Transverse colon (tissue), 4 donors: ENCODE data around the gene TP53I11. TPM values are rescaled to one million over a fixed set of nuclear protein-coding genes. Genes with fewer than 3 reads are reported as not detected.

Source experiments
- DNase-seq: peaks from one replicate; pipeline ENCODE4 v3.0.0-alpha.2; 2019
- H3K27ac ChIP-seq, 4 donors: fragments of 200-600 bp; sonication (generic); 2 replicates each; pipeline ENCODE4 v1.5.1; 2016 to 2018; ENCODE audit warnings: inconsistent platforms in 4 of 4
- H3K27me3 ChIP-seq: fragments of 200-600 bp; sonication (generic); 2 replicates; pipeline ENCODE4 v1.5.1; 2017; ENCODE audit warnings: inconsistent platforms
- H3K36me3 ChIP-seq, 4 donors: fragments of 200-600 bp; sonication (generic); 2 replicates each; pipeline ENCODE4 v1.5.1; 2017 to 2019; ENCODE audit warnings: inconsistent platforms in 4 of 4
- H3K4me1 ChIP-seq, 4 donors: fragments of 200-600 bp; sonication (generic); 2 replicates each; pipeline ENCODE4 v1.5.1; 2017 to 2020; ENCODE audit warnings: inconsistent platforms in 4 of 4
- H3K4me3 ChIP-seq, 4 donors: fragments of 200-600 bp; sonication (generic); 1 replicate in 1 of 4; 2 replicates in 3 of 4; pipeline versions ENCODE4 v1.5.1 to v1.6.1; 2017 to 2019; ENCODE audit warnings: inconsistent platforms in 4 of 4
- H3K9me3 ChIP-seq, 2 donors: fragments of 200-600 bp; sonication (generic); 2 replicates each; pipeline ENCODE4 v1.5.1; 2017 to 2019; ENCODE audit warnings: inconsistent platforms in 2 of 2
- EP300 ChIP-seq: sonication (generic); formaldehyde crosslinking; IDR thresholded peaks from one replicate; pipeline ENCODE4 v1.6.1; 2017; ENCODE audit warnings: antibody characterized with exemption, low read depth
- POLR2A ChIP-seq: fragments of 450-650 bp; IDR thresholded peaks from one replicate; pipeline ENCODE4 v1.6.1; 2016; ENCODE audit warnings: antibody characterized with exemption, mild to moderate bottlenecking, moderate library complexity
- POLR2AphosphoS5 ChIP-seq, 3 donors: sonication (generic); formaldehyde crosslinking; IDR thresholded peaks; one replicate each; pipeline ENCODE4 v1.6.1; 2016; ENCODE audit warnings: antibody characterized with exemption in 3 of 3
- WGBS, 2 donors: methylation state at CpG; one replicate each; pipeline ENCODE4 v1.1.5; 2018; ENCODE audit warnings: low coverage in 1 of 2; 5-methylcytosine and 5-hydroxymethylcytosine counted together
- in situ Hi-C, 4 donors: fragments of 200-750 bp; cut with MboI; loops; one replicate each; pipeline versions ENCODE4 v1.15.0 to v1.15.1; 2017; ENCODE audit warnings: low sequenced_read_pairs in 3 of 4, low pct_ligation_motif_present in 1 of 4, low pct_unique_long_range_greater_than_20kb in 1 of 4
- intact Hi-C: fragments of 100-400 bp; cut with DNase I; formaldehyde crosslinking; loops from one replicate; pipeline ENCODE4 v1.15.1; 2023; ENCODE audit warnings: low total_unique reads
- total RNA-seq, 4 donors: library from RNA; depleted of rRNA; stranded (reverse); fragments of >200 nt; gene quantifications; one replicate each; pipeline ENCODE4 v1.1.0, GENCODE V29; 2016
- TF ChIP-seq, protein P1 (sequence below), 5 experiments: fragments of 200-600 bp in 3 of 5; fragments of 450-650 bp in 2 of 5; sonication (generic) in 3 of 5; IDR thresholded peaks; 1 replicate in 2 of 5; 2 replicates in 3 of 5; pipeline ENCODE4 v1.5.1; 2016 to 2017; ENCODE audit warnings: antibody characterized with exemption in 5 of 5, inconsistent platforms in 3 of 5, mild to moderate bottlenecking in 2 of 5, moderate library complexity in 1 of 5

Gene TP53I11
- total RNA-seq, 4 donors from 2014 or later = 41.5 to 90.0 (median 56.4) TPM

DNA sequence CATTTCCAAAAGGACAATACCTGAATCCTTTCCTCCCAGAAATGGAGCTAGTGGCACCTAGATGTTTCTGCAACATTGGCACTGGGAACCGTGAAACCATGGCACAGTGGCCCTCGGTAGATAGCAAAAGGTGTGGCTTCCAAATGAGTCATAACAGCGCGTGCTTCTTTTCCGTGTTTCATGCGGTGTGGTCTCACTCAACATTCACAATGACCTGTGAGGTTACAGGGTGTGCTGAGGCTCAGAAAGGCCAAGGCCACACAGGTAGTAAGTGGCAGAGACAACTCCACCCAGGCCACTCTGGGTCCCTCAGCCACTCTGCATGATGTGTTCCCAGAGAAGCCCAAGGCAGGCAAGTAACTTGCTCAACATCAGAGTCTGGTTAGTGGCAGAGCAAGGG is 67.4 kb downstream of the TP53I11 start:
- no peaks in the 10 kb centered on the region for H3K36me3 ChIP-seq
- intact Hi-C loops = no loop called here
- H3K9me3 ChIP-seq = no peaks in the 10 kb centered on the region
- DNase-seq = peak; percentile 24
- H3K27ac ChIP-seq = no peak overlapping the region
- peaks cover 0 to 18% (median 11%) of the 10 kb centered on the region in 4 donors for H3K4me1 ChIP-seq
- H3K4me3 ChIP-seq = no peak overlapping the region
- TF ChIP-seq, protein P1, sequence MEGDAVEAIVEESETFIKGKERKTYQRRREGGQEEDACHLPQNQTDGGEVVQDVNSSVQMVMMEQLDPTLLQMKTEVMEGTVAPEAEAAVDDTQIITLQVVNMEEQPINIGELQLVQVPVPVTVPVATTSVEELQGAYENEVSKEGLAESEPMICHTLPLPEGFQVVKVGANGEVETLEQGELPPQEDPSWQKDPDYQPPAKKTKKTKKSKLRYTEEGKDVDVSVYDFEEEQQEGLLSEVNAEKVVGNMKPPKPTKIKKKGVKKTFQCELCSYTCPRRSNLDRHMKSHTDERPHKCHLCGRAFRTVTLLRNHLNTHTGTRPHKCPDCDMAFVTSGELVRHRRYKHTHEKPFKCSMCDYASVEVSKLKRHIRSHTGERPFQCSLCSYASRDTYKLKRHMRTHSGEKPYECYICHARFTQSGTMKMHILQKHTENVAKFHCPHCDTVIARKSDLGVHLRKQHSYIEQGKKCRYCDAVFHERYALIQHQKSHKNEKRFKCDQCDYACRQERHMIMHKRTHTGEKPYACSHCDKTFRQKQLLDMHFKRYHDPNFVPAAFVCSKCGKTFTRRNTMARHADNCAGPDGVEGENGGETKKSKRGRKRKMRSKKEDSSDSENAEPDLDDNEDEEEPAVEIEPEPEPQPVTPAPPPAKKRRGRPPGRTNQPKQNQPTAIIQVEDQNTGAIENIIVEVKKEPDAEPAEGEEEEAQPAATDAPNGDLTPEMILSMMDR (IDR thresholded peaks at IDR 0.05) = no peak
- TF ChIP-seq EP300 = no peak
- TF ChIP-seq POLR2AphosphoS5 (IDR thresholded peaks at IDR 0.05) = no peak
- TF ChIP-seq POLR2A = no peak
- WGBS, 2 donors = 47 to 60% methylated on average over 1 to 6 of the region's 6 CpGs
- peaks cover 4% of the 10 kb centered on the region for H3K27me3 ChIP-seq
- in situ Hi-C loops = loop anchor here in 2 of 4 donors (25.0 kb wide), 2 partner anchors 146 to 571 kb away; partner anchors contain the start of genes ALX4 (in 1 of the 2) and TSPAN18 (in 1 of the 2)

Other genes starting within 250 kb of the TP53I11 start
- 10 to 100 TPM in 1 of 4 donors, 1 to 10 TPM in 3; 2.6 to 28.9 (median 4.9) TPM for gene TSPAN18, start 223.9 kb downstream of the TP53I11 start, total RNA-seq
- gene PRDM11, start 195.8 kb upstream of the TP53I11 start, total RNA-seq = 10 to 100 TPM in 1 of 4 donors, 1 to 10 TPM in 3; 5.0 to 11.2 (median 7.9) TPM